Activated B cell treated with CpG ODN at 0.5 μM for 24 hours (primary cell): ENCODE results near the gene CCDC154. TPM values are rescaled to one million over a fixed set of nuclear protein-coding genes. Genes with fewer than 3 reads are reported as not detected.

Experiments
- ATAC-seq: fragments of 200-7000 bp; cut with Tn5 transposase; one replicate; pipeline ENCODE4 v1.10.0; 2021; ENCODE audit warnings: low read depth, mild to moderate bottlenecking, moderate library complexity
- CTCF ChIA-PET: fragments of 350-600 bp; sonication (Branson Sonifier 250); formaldehyde crosslinking; loops from one replicate; lab custom pipeline; 2021; ENCODE audit warnings: antibody characterized with exemption; lab: Charles Lee
- POLR2A ChIA-PET: fragments of 350-600 bp; sonication (Branson Sonifier 250); formaldehyde crosslinking; loops from one replicate; lab custom pipeline; 2021; ENCODE audit warnings: antibody characterized with exemption; lab: Charles Lee
- DNase-seq: peaks from one replicate; pipeline ENCODE4 v3.0.0; 2022
- H3K27ac Mint-ChIP-seq: one replicate; pipeline ENCODE4 v1.8.0; 2020; ENCODE audit warnings: mixed read lengths
- H3K27me3 Mint-ChIP-seq: one replicate; pipeline ENCODE4 v1.8.0; 2021; ENCODE audit warnings: mixed read lengths
- H3K36me3 Mint-ChIP-seq: one replicate; pipeline ENCODE4 v1.8.0; 2021; ENCODE audit warnings: low read depth, mixed read lengths
- H3K4me1 Mint-ChIP-seq: one replicate; pipeline ENCODE4 v1.8.0; 2021; ENCODE audit warnings: mixed read lengths
- H3K4me3 Mint-ChIP-seq: one replicate; pipeline ENCODE4 v1.8.0; 2020; ENCODE audit warnings: mild to moderate bottlenecking, mixed read lengths
- H3K9me3 Mint-ChIP-seq: one replicate; pipeline ENCODE4 v1.8.0; 2020; ENCODE audit warnings: mixed read lengths
- CTCF ChIP-seq: fragments of 200-600 bp; IDR thresholded peaks from one replicate; pipeline ENCODE4 v1.8.0; 2022; ENCODE audit warnings: antibody characterized with exemption, mild to moderate bottlenecking
- intact Hi-C: fragments of 100-400 bp; cut with micrococcal nuclease; formaldehyde crosslinking; loops from one replicate; pipeline ENCODE4 v1.15.1; 2024
- total RNA-seq: library from RNA; stranded (reverse); gene quantifications from 2 replicates; pipeline ENCODE4 v1.2.3, GENCODE V29; 2022

CCDC154 gene
- total RNA-seq, 1 donor from 2014 or later = 6.7 TPM

GRCh38 chr16:1436731-1437355 lies 7.5 kb downstream of the CCDC154 start:
- intact Hi-C loops = no loop called here
- Mint-ChIP-seq H3K36me3 (no peaks in the 10 kb centered on the region), H3K27me3 (no peaks in the 10 kb centered on the region), H3K9me3 (no peaks in the 10 kb centered on the region), H3K4me1 (peaks cover 4% of the 10 kb centered on the region), H3K4me3 (no peak overlapping the region), H3K27ac (no peak overlapping the region)
- ChIA-PET CTCF (no interaction called here), POLR2A (no interaction called here)
- ATAC-seq = no peak
- no peak for DNase-seq
- TF ChIP-seq CTCF = no peak

GRCh38 chr16:1435921-1436697 lies 8.2 kb downstream of the CCDC154 start:
- CTCF ChIA-PET = no interaction called here
- H3K4me3 Mint-ChIP-seq = no peak overlapping the region
- no peaks in the 10 kb centered on the region for H3K27me3 Mint-ChIP-seq
- peaks cover 4% of the 10 kb centered on the region for H3K4me1 Mint-ChIP-seq
- POLR2A ChIA-PET = interaction anchor here (0.5 kb wide), 1 partner anchor 15 kb away, joined by 7 read pairs; no protein-coding TSS in a partner anchor
- H3K9me3 Mint-ChIP-seq = no peaks in the 10 kb centered on the region
- no peaks in the 10 kb centered on the region for H3K36me3 Mint-ChIP-seq
- ATAC-seq = no peak
- intact Hi-C loops = no loop called here
- DNase-seq = no peak
- no peak overlapping the region for H3K27ac Mint-ChIP-seq
- TF ChIP-seq CTCF = no peak

GRCh38 chr16:1434644-1435592 lies 9.4 kb downstream of the CCDC154 start:
- intact Hi-C loops = no loop called here
- no peak for TF ChIP-seq CTCF
- ChIA-PET CTCF (interaction anchor here (0.5 kb wide), 1 partner anchor 285 kb away, joined by 3 read pairs; no protein-coding TSS in a partner anchor), POLR2A (interaction anchor here (0.5 kb wide), 1 partner anchor 14 kb away, joined by 7 read pairs; no protein-coding TSS in a partner anchor)
- ATAC-seq (no peak), DNase-seq (no peak)
- H3K4me1 Mint-ChIP-seq = peaks cover 4% of the 10 kb centered on the region
- no peaks in the 10 kb centered on the region for H3K9me3 Mint-ChIP-seq
- H3K27me3 Mint-ChIP-seq = no peaks in the 10 kb centered on the region
- no peaks in the 10 kb centered on the region for H3K36me3 Mint-ChIP-seq
- no peak overlapping the region for H3K4me3 Mint-ChIP-seq
- no peak overlapping the region for H3K27ac Mint-ChIP-seq

- Mint-ChIP-seq H3K27ac (no peak overlapping the region), H3K4me1 (peaks cover 4% of the 10 kb centered on the region), H3K36me3 (no peaks in the 10 kb centered on the region), H3K4me3 (no peak overlapping the region), H3K27me3 (no peaks in the 10 kb centered on the region), H3K9me3 (no peaks in the 10 kb centered on the region)
- ChIA-PET POLR2A (interaction anchor here (1.4 to 2.2 kb wide), 3 partner anchors 12 to 59 kb away, joined by 4 to 28 read pairs (median 6); partner anchors contain the start of genes TELO2 and UQCC4), CTCF (interaction anchor here (1.0 kb wide), 1 partner anchor 10 kb away, joined by 3 read pairs; no protein-coding TSS in a partner anchor)
- no peak for ATAC-seq
- intact Hi-C loops = no loop called here
- DNase-seq = no peak
- TF ChIP-seq CTCF = no peak
Measured at GRCh38 chr16:1433756-1434155, 10.6 kb downstream of the CCDC154 start.
